GM23338 (cell line): ENCODE measurements around the gene SUSD4. TPM values are rescaled to one million over a fixed set of nuclear protein-coding genes. Genes with fewer than 3 reads are reported as not detected.

Experiments
- ATAC-seq: fragments of 200-7000 bp; cut with Tn5 transposase; 3 replicates; pipeline ENCODE4 v1.9.1; 2020
- DNase-seq: peaks from one replicate; pipeline ENCODE4 v3.0.0-alpha.2; 2015; ENCODE audit warnings: low spot score
- H2AFZ ChIP-seq: fragments of 200-600 bp; sonication (generic); 2 replicates; pipeline ENCODE4 v1.8.0; 2016; ENCODE audit warnings: antibody characterized with exemption, mild to moderate bottlenecking, moderate library complexity
- H3F3A ChIP-seq: fragments of 200-600 bp; sonication (generic); replicated peaks from 2 replicates; pipeline ENCODE4 v1.8.0; 2017; ENCODE audit warnings: antibody characterized with exemption, mixed run types, low read depth
- H3K27ac ChIP-seq: fragments of 200-600 bp; sonication (generic); 2 replicates; pipeline ENCODE4 v1.6.1; 2016; ENCODE audit warnings: low read depth
- H3K27me3 ChIP-seq: fragments of 200-600 bp; sonication (generic); 2 replicates; pipeline ENCODE4 v1.8.0; 2016; ENCODE audit warnings: mild to moderate bottlenecking, mixed run types, moderate library complexity; ENCODE audit not compliant: insufficient read depth
- H3K36me3 ChIP-seq: fragments of 200-600 bp; sonication (generic); 2 replicates; pipeline ENCODE4 v1.8.0; 2016; ENCODE audit warnings: mild to moderate bottlenecking; ENCODE audit not compliant: insufficient read depth
- H3K4me1 ChIP-seq: fragments of 200-600 bp; sonication (generic); 2 replicates; pipeline ENCODE4 v1.8.0; 2016; ENCODE audit warnings: mild to moderate bottlenecking, moderate library complexity; ENCODE audit not compliant: insufficient read depth
- H3K4me2 ChIP-seq: fragments of 200-600 bp; sonication (generic); 2 replicates; pipeline ENCODE4 v1.7.1; 2017; ENCODE audit warnings: mixed run types
- H3K4me3 ChIP-seq: fragments of 200-600 bp; sonication (generic); 2 replicates; pipeline ENCODE4 v1.6.1; 2016; ENCODE audit warnings: mixed run types
- H3K79me2 ChIP-seq: fragments of 200-600 bp; sonication (generic); replicated peaks from 2 replicates; pipeline ENCODE4 v1.8.0; 2017; ENCODE audit warnings: mild to moderate bottlenecking; ENCODE audit not compliant: insufficient read depth
- H3K9me2 ChIP-seq: fragments of 200-600 bp; sonication (generic); 2 replicates; pipeline ENCODE4 v1.8.0; 2017; ENCODE audit not compliant: insufficient read depth
- H4K20me1 ChIP-seq: fragments of 200-600 bp; sonication (generic); replicated peaks from 2 replicates; pipeline ENCODE4 v1.8.0; 2017; ENCODE audit warnings: mild to moderate bottlenecking; ENCODE audit not compliant: insufficient read depth
- H3K27ac Mint-ChIP-seq: 2 replicates; pipeline ENCODE4 v1.8.0; 2020; ENCODE audit warnings: inconsistent platforms, mild to moderate bottlenecking, moderate library complexity, mixed read lengths
- H3K27me3 Mint-ChIP-seq: 3 replicates; pipeline ENCODE4 v1.8.0; 2022; ENCODE audit warnings: low read depth, mild to moderate bottlenecking, moderate library complexity, mixed read lengths, inconsistent platforms; ENCODE audit not compliant: insufficient read depth, poor library complexity
- H3K36me3 Mint-ChIP-seq: 3 replicates; pipeline ENCODE4 v1.8.0; 2021; ENCODE audit warnings: low read depth, mild to moderate bottlenecking, inconsistent platforms, moderate library complexity, mixed read lengths
- H3K4me1 Mint-ChIP-seq: 3 replicates; pipeline ENCODE4 v1.8.0; 2020; ENCODE audit warnings: mild to moderate bottlenecking, inconsistent platforms, mixed read lengths
- H3K4me3 Mint-ChIP-seq: 3 replicates; pipeline ENCODE4 v1.8.0; 2021; ENCODE audit warnings: moderate library complexity, mild to moderate bottlenecking, inconsistent platforms, mixed read lengths
- H3K9me3 Mint-ChIP-seq: 3 replicates; pipeline ENCODE4 v1.8.0; 2020; ENCODE audit warnings: moderate library complexity, mild to moderate bottlenecking, inconsistent platforms, mixed read lengths
- CREB1 ChIP-seq: fragments of 250-450 bp; sonication (Bioruptor Pico); IDR thresholded peaks from 2 replicates; pipeline ENCODE4 v1.5.0; 2020; ENCODE audit warnings: low read depth, mild to moderate bottlenecking, moderate library complexity
- EZH2 ChIP-seq: fragments of 200-600 bp; sonication (generic); IDR thresholded peaks from one replicate; pipeline ENCODE4 v1.8.0; 2017; ENCODE audit warnings: antibody characterized with exemption, mild to moderate bottlenecking, low read depth; ENCODE audit not compliant: unreplicated experiment
- EZH2phosphoT487 ChIP-seq: fragments of 200-600 bp; sonication (generic); IDR thresholded peaks from one replicate; pipeline ENCODE4 v1.8.1; 2018; ENCODE audit warnings: antibody characterized with exemption; ENCODE audit not compliant: unreplicated experiment
- JUNB ChIP-seq: IDR thresholded peaks from one replicate; pipeline ENCODE4 v1.6.1; 2016; ENCODE audit warnings: antibody characterized with exemption; ENCODE audit not compliant: unreplicated experiment
- NANOG ChIP-seq: IDR thresholded peaks from 2 replicates; pipeline ENCODE4 v1.6.1; 2016; ENCODE audit warnings: antibody characterized with exemption, borderline replicate concordance
- ZNF114 ChIP-seq: fragments of 250-450 bp; sonication (Bioruptor Pico); IDR thresholded peaks from 2 replicates; pipeline ENCODE4 v1.5.0; 2020; ENCODE audit warnings: mild to moderate bottlenecking, moderate library complexity
- ZNF331 ChIP-seq: fragments of 250-450 bp; sonication (Bioruptor Pico); IDR thresholded peaks from 2 replicates; pipeline ENCODE4 v1.5.0; 2020; ENCODE audit warnings: low read depth, mild to moderate bottlenecking, moderate library complexity
- polyA plus RNA-seq: library from polyadenylated mRNA; unstranded; fragments of >200 nt; fragmentation: Nextera tagmentation; extraction: Ambion mirVana; gene quantifications from 2 replicates; pipeline ENCODE4 v1.2.1, GENCODE V29; 2016
- total RNA-seq: library from RNA; depleted of rRNA; stranded (reverse); fragments of >200 nt; shearing (Covaris generic); gene quantifications from 2 replicates; pipeline ENCODE4 v1.2.3, GENCODE V29; 2014
- TF ChIP-seq, protein P1 (sequence below), 2 experiments: fragments of 200-600 bp in 1 of 2; sonication (generic) in 1 of 2; conservative IDR thresholded peaks; 2 replicates each; pipeline versions ENCODE4 v1.5.1 to v1.6.1; 2016 to 2017; ENCODE audit warnings: antibody characterized with exemption in 2 of 2, low read depth in 2 of 2, mild to moderate bottlenecking in 2 of 2, moderate library complexity in 1 of 2
- TF ChIP-seq, protein P2 (sequence below): IDR thresholded peaks from 2 replicates; pipeline ENCODE4 v1.6.1; 2016; ENCODE audit warnings: antibody characterized with exemption
- TF ChIP-seq, protein P3 (sequence below): fragments of 250-450 bp; sonication (Bioruptor Pico); IDR thresholded peaks from 2 replicates; pipeline ENCODE4 v1.5.0; 2020; ENCODE audit warnings: mild to moderate bottlenecking, moderate library complexity

SUSD4 gene
- total and polyA plus RNA-seq, 2 experiments from 2014 or later, result 2.3 to 3.6 TPM

DNA sequence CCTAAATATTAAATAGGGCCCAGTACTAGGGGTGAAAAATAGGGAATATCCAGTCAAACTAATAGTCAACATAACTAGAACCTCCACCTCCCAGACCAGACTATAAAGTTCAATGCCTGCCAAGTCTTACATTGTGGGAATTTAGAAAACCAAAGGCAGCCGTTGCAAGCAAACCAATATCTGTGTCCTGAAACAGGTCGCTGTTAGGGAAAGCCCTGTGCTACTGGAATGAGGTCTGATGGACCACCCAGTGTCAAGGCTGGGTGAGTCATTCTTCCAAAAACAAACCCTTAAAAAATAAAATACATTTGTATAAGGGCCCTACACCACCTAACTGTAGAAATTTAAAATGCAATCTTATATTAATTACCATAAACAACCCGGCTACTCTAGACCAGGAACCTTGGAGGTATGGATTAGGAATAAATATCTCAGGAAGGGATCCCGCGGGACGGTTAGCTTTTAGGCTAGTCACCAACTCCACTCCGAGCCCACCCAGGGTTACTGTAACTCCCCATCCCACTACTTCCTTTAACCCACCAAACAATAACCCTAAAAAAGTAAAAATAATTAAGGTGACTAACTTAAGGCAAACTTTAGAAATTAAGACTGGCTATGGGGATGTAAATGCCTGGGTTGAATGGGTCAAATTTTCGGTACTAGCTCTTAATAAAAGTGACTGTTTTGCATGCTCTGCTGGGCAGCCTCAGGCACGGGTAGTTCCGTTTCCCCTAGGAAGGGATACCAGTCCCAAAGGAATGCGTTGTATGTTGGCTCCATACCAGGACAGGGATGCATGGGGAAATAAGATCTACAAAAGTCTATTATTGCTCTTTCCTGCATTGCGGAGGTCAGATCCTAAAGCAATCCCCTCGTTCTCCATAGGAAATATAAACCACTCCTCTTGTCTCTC is 155.6 kb downstream of the SUSD4 start:
- Histone ChIP-seq H3K9me2 (no peaks in the 10 kb centered on the region; the same call in 1 of the 2 replicates), H3K79me2 (no peaks in the 10 kb centered on the region), H2AFZ (peak overlapping the region; percentile 23; the same call in 1 of the 2 replicates), H3K4me1 (no peaks in the 10 kb centered on the region), H3K36me3 (no peaks in the 10 kb centered on the region), H3K4me3 (no peak overlapping the region), H3F3A (no peaks in the 10 kb centered on the region), H4K20me1 (no peaks in the 10 kb centered on the region), H3K27ac (no peak overlapping the region), H3K27me3 (no peaks in the 10 kb centered on the region), H3K4me2 (no peak overlapping the region)
- H3K9me3 Mint-ChIP-seq, result no peaks in the 10 kb centered on the region
- DNase-seq (no peak), ATAC-seq (peak; percentile 29; the same call in 1 of the 3 replicates)
- H3K36me3 Mint-ChIP-seq, result no peaks in the 10 kb centered on the region
- no peak for TF ChIP-seq ZNF114 (CRISPR knock-in tag)
- H3K27me3 Mint-ChIP-seq, result no peaks in the 10 kb centered on the region
- H3K4me1 Mint-ChIP-seq, result peaks cover 10% of the 10 kb centered on the region; the same call in 2 of the 3 replicates
- no peak overlapping the region for H3K27ac Mint-ChIP-seq
- H3K4me3 Mint-ChIP-seq, result no peak overlapping the region

DNA sequence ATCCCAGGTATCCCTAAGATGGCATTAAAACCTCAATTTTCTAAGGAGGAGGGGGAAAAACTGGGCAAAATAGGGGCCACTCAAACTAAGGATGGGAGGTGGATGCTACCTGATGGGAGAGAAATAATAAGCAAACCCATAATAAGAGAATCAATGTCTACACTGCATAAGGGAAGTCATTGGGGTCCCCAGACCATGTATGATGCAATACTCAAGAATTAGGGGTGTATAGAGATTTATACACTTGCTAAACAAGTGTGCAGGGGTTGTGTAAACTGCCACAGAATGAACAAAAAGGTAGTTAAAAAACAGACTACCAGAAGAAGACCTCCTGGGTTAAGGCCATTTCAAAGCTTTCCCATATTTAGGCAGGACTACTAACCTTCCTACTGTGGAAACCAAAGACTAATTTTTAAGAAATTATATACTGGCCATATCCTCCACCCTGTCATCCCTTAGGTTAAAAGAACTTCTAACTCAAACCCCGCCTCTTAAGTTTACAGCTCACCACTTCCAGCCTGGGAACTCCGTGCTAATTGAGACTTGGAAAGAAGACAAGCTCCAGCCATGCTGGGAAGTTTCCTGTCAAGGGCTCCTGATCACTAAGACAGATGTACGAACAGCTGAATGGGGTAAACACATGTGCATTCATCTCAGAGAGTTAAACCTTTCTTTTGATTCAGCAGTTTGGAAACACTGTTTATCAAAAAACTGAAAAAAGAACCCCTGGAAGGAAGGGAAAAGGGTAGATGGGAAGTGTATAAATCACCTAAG is 156.5 kb downstream of the SUSD4 start:
- DNase-seq (no peak), ATAC-seq (no peak)
- H3K4me3 Mint-ChIP-seq, result no peak overlapping the region
- Histone ChIP-seq H3K4me1 (no peaks in the 10 kb centered on the region), H3K4me3 (no peak overlapping the region), H3K4me2 (no peak overlapping the region), H3K27me3 (no peaks in the 10 kb centered on the region), H3K79me2 (no peaks in the 10 kb centered on the region), H3K27ac (no peak overlapping the region), H2AFZ (no peak overlapping the region), H3K9me2 (no peaks in the 10 kb centered on the region; the same call in 1 of the 2 replicates), H3K36me3 (no peaks in the 10 kb centered on the region), H3F3A (no peaks in the 10 kb centered on the region), H4K20me1 (no peaks in the 10 kb centered on the region)
- H3K27me3 Mint-ChIP-seq, result peaks cover 3% of the 10 kb centered on the region
- no peaks in the 10 kb centered on the region for H3K36me3 Mint-ChIP-seq
- peaks cover 10% of the 10 kb centered on the region; the same call in 2 of the 3 replicates for H3K4me1 Mint-ChIP-seq
- H3K27ac Mint-ChIP-seq, result no peak overlapping the region
- no peaks in the 10 kb centered on the region for H3K9me3 Mint-ChIP-seq
- TF ChIP-seq, protein P1, sequence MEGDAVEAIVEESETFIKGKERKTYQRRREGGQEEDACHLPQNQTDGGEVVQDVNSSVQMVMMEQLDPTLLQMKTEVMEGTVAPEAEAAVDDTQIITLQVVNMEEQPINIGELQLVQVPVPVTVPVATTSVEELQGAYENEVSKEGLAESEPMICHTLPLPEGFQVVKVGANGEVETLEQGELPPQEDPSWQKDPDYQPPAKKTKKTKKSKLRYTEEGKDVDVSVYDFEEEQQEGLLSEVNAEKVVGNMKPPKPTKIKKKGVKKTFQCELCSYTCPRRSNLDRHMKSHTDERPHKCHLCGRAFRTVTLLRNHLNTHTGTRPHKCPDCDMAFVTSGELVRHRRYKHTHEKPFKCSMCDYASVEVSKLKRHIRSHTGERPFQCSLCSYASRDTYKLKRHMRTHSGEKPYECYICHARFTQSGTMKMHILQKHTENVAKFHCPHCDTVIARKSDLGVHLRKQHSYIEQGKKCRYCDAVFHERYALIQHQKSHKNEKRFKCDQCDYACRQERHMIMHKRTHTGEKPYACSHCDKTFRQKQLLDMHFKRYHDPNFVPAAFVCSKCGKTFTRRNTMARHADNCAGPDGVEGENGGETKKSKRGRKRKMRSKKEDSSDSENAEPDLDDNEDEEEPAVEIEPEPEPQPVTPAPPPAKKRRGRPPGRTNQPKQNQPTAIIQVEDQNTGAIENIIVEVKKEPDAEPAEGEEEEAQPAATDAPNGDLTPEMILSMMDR (conservative IDR thresholded peaks at IDR 0.05; ENCODE audit: low read depth in 2 of 2), result no peak
- TF ChIP-seq, protein P2, sequence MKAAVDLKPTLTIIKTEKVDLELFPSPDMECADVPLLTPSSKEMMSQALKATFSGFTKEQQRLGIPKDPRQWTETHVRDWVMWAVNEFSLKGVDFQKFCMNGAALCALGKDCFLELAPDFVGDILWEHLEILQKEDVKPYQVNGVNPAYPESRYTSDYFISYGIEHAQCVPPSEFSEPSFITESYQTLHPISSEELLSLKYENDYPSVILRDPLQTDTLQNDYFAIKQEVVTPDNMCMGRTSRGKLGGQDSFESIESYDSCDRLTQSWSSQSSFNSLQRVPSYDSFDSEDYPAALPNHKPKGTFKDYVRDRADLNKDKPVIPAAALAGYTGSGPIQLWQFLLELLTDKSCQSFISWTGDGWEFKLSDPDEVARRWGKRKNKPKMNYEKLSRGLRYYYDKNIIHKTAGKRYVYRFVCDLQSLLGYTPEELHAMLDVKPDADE, result no peak
- no peak for TF ChIP-seq CREB1 (CRISPR knock-in tag)
- TF ChIP-seq EZH2phosphoT487, result no peak
- TF ChIP-seq EZH2, result no peak
- TF ChIP-seq, protein P3, sequence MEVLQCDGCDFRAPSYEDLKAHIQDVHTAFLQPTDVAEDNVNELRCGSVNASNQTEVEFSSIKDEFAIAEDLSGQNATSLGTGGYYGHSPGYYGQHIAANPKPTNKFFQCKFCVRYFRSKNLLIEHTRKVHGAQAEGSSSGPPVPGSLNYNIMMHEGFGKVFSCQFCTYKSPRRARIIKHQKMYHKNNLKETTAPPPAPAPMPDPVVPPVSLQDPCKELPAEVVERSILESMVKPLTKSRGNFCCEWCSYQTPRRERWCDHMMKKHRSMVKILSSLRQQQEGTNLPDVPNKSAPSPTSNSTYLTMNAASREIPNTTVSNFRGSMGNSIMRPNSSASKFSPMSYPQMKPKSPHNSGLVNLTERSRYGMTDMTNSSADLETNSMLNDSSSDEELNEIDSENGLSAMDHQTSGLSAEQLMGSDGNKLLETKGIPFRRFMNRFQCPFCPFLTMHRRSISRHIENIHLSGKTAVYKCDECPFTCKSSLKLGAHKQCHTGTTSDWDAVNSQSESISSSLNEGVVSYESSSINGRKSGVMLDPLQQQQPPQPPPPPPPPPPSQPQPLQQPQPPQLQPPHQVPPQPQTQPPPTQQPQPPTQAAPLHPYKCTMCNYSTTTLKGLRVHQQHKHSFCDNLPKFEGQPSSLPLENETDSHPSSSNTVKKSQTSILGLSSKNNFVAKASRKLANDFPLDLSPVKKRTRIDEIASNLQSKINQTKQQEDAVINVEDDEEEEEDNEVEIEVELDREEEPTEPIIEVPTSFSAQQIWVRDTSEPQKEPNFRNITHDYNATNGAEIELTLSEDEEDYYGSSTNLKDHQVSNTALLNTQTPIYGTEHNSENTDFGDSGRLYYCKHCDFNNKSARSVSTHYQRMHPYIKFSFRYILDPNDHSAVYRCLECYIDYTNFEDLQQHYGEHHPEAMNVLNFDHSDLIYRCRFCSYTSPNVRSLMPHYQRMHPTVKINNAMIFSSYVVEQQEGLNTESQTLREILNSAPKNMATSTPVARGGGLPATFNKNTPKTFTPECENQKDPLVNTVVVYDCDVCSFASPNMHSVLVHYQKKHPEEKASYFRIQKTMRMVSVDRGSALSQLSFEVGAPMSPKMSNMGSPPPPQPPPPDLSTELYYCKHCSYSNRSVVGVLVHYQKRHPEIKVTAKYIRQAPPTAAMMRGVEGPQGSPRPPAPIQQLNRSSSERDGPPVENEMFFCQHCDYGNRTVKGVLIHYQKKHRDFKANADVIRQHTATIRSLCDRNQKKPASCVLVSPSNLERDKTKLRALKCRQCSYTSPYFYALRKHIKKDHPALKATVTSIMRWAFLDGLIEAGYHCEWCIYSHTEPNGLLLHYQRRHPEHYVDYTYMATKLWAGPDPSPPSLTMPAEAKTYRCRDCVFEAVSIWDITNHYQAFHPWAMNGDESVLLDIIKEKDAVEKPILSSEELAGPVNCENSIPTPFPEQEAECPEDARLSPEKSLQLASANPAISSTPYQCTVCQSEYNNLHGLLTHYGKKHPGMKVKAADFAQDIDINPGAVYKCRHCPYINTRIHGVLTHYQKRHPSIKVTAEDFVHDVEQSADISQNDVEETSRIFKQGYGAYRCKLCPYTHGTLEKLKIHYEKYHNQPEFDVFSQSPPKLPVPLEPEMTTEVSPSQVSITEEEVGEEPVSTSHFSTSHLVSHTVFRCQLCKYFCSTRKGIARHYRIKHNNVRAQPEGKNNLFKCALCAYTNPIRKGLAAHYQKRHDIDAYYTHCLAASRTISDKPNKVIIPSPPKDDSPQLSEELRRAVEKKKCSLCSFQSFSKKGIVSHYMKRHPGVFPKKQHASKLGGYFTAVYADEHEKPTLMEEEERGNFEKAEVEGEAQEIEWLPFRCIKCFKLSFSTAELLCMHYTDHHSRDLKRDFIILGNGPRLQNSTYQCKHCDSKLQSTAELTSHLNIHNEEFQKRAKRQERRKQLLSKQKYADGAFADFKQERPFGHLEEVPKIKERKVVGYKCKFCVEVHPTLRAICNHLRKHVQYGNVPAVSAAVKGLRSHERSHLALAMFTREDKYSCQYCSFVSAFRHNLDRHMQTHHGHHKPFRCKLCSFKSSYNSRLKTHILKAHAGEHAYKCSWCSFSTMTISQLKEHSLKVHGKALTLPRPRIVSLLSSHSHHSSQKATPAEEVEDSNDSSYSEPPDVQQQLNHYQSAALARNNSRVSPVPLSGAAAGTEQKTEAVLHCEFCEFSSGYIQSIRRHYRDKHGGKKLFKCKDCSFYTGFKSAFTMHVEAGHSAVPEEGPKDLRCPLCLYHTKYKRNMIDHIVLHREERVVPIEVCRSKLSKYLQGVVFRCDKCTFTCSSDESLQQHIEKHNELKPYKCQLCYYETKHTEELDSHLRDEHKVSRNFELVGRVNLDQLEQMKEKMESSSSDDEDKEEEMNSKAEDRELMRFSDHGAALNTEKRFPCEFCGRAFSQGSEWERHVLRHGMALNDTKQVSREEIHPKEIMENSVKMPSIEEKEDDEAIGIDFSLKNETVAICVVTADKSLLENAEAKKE, result no peak
- no peak for TF ChIP-seq NANOG
- TF ChIP-seq ZNF114 (CRISPR knock-in tag), result no peak
- TF ChIP-seq JUNB, result no peak
- no peak for TF ChIP-seq ZNF331 (CRISPR knock-in tag)
